K562 (cell line): ENCODE data around the gene LPAR2. TPM values are rescaled to one million over a fixed set of nuclear protein-coding genes. Genes with fewer than 3 reads are reported as not detected.
A peak's percentile ranks its signal among the peaks of the same experiment; 100 is the strongest.

Experiments
- ETV5 ChIP-seq: sonication (generic); formaldehyde crosslinking; IDR thresholded peaks from 2 replicates; pipeline ENCODE4 v1.4.0; 2020; ENCODE audit warnings: low read depth, mild to moderate bottlenecking, missing genetic modification reagents
- MTA3 ChIP-seq: fragments of 450-650 bp; formaldehyde crosslinking; IDR thresholded peaks from 2 replicates; pipeline ENCODE4 v1.6.1; 2017; ENCODE audit warnings: mild to moderate bottlenecking, borderline replicate concordance
- XRCC4 ChIP-seq: IDR thresholded peaks from one replicate; pipeline ENCODE4 v1.6.1; 2011; ENCODE audit not compliant: insufficient read depth, insufficient read length; ENCODE audit errors: extremely low read depth
- ZBTB40 ChIP-seq, 2 experiments: fragments of 450-650 bp in 1 of 2; sonication (generic) in 1 of 2; formaldehyde crosslinking in 1 of 2; IDR thresholded peaks; 2 replicates each; pipeline versions ENCODE4 v1.7.1 to v1.9.0; 2016 to 2022; ENCODE audit warnings: inconsistent platforms in 1 of 2, mild to moderate bottlenecking in 1 of 2, missing genetic modification reagents in 1 of 2
- ZNF699 ChIP-seq: fragments of 250-450 bp; sonication (Bioruptor Pico); IDR thresholded peaks from 2 replicates; pipeline ENCODE4 v1.8.0; 2021; ENCODE audit warnings: mild to moderate bottlenecking, moderate library complexity; ENCODE audit not compliant: insufficient replicate concordance
- ZNF764 ChIP-seq: fragments of 250-450 bp; sonication (Bioruptor Pico); IDR thresholded peaks from 2 replicates; pipeline ENCODE4 v1.4.0; 2020; ENCODE audit warnings: low read depth, mild to moderate bottlenecking, moderate library complexity
- ZNF785 ChIP-seq: fragments of 250-450 bp; sonication (Bioruptor Pico); IDR thresholded peaks from 2 replicates; pipeline ENCODE4 v1.4.0; 2020; ENCODE audit warnings: mild to moderate bottlenecking
- polyA plus RNA-seq, 8 experiments: library from polyadenylated mRNA; depleted of rRNA in 4 of 8; stranded (reverse) in 5 of 8; unstranded in 3 of 8; fragments of >200 nt; fragmentation: Nextera tagmentation in 2 of 8; fragmentation: Illumina TruSeq in 1 of 8; extraction: Ambion mirVana in 2 of 8; extraction: Trizol in 1 of 8; gene quantifications; 2 replicates each; pipeline versions ENCODE4 v1.2.1 to v1.2.3, GENCODE V29; 2011 to 2014; ENCODE audit warnings: inconsistent platforms in 1 of 8, missing spikeins in 1 of 8
- total RNA-seq, 7 experiments: library from RNA; depleted of rRNA in 6 of 7; stranded (reverse); fragments of >200 nt in 6 of 7; fragmentation: Illumina TruSeq in 2 of 7; extraction: Trizol in 2 of 7; gene quantifications; 2 replicates each; pipeline versions ENCODE4 v1.2.1 to v1.2.3, GENCODE V29; 2011 to 2021; ENCODE audit warnings: low replicate concordance in 1 of 7
- TF ChIP-seq, protein P1 (sequence below): IDR thresholded peaks from 2 replicates; pipeline ENCODE4 v1.6.1; 2016; ENCODE audit warnings: missing genetic modification characterization, missing compliant biosample characterization

Gene LPAR2
- total and polyA plus RNA-seq, 9 of the 15 experiments (the other 6 are each of a cell fraction or from before 2014, with no cell fraction given): 0.63 to 13.8 (median 4.4) TPM

- TF ChIP-seq, protein P1, sequence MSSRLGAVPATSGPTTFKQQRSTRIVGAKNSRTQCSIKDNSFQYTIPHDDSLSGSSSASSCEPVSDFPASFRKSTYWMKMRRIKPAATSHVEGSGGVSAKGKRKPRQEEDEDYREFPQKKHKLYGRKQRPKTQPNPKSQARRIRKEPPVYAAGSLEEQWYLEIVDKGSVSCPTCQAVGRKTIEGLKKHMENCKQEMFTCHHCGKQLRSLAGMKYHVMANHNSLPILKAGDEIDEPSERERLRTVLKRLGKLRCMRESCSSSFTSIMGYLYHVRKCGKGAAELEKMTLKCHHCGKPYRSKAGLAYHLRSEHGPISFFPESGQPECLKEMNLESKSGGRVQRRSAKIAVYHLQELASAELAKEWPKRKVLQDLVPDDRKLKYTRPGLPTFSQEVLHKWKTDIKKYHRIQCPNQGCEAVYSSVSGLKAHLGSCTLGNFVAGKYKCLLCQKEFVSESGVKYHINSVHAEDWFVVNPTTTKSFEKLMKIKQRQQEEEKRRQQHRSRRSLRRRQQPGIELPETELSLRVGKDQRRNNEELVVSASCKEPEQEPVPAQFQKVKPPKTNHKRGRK: no peak
- TF ChIP-seq ZBTB40 (IDR thresholded peaks at IDR 0.05) (peak; percentile 31; the same call in 1 of the 2 replicates), ZBTB40 (CRISPR knock-in tag; IDR thresholded peaks at IDR 0.05) (no peak), ZNF785 (no peak), ETV5 (peak; percentile 76; the same call in 1 of the 2 replicates), MTA3 (peak; percentile 47; the same call in 1 of the 2 replicates), ZNF764 (CRISPR knock-in tag) (no peak), XRCC4 (no peak), ZNF699 (CRISPR knock-in tag) (no peak)
Observed at GRCh38 chr19:19643158-19644053, 15.4 kb upstream of the LPAR2 start, which contains the start of gene GMIP (continued).
